Spleen (tissue), 11 donors: ENCODE data around the gene DOCK9. TPM values are rescaled to one million over a fixed set of nuclear protein-coding genes. Genes with fewer than 3 reads are reported as not detected.

Experiments
- DNase-seq: peaks from one replicate; pipeline ENCODE4 v3.0.0-alpha.2; 2020
- H3K27ac ChIP-seq, 8 donors: fragments of 200-600 bp; sonication (generic) in 7 of 8; 1 replicate in 4 of 8; 2 replicates in 4 of 8; pipeline versions ENCODE4 v1.5.0 to v1.8.0; 2016 to 2021; ENCODE audit warnings: inconsistent platforms in 4 of 8, mild to moderate bottlenecking in 4 of 8, moderate library complexity in 1 of 8
- H3K27me3 ChIP-seq, 7 donors: fragments of 200-600 bp; sonication (generic) in 6 of 7; replicated peaks in 1 of 7; 1 replicate in 4 of 7; 2 replicates in 3 of 7; pipeline versions ENCODE4 v1.5.0 to v1.8.0; 2016 to 2021; ENCODE audit warnings: inconsistent platforms in 3 of 7, mild to moderate bottlenecking in 1 of 7
- H3K36me3 ChIP-seq, 6 donors: fragments of 200-600 bp; sonication (generic) in 5 of 6; 1 replicate in 4 of 6; 2 replicates in 2 of 6; pipeline versions ENCODE4 v1.5.0 to v1.8.0; 2016 to 2021; ENCODE audit warnings: inconsistent platforms in 2 of 6
- H3K4me1 ChIP-seq, 6 donors: fragments of 200-600 bp; sonication (generic) in 5 of 6; 1 replicate in 3 of 6; 2 replicates in 3 of 6; pipeline versions ENCODE4 v1.5.0 to v1.8.0; 2016 to 2021; ENCODE audit warnings: inconsistent platforms in 3 of 6
- H3K4me3 ChIP-seq, 8 donors: fragments of 200-600 bp; sonication (generic) in 7 of 8; 1 replicate in 4 of 8; 2 replicates in 4 of 8; pipeline versions ENCODE4 v1.5.0 to v1.8.0; 2016 to 2021; ENCODE audit warnings: inconsistent platforms in 4 of 8, mild to moderate bottlenecking in 4 of 8, moderate library complexity in 2 of 8
- H3K9me3 ChIP-seq, 8 donors: fragments of 200-600 bp; sonication (generic) in 7 of 8; 1 replicate in 4 of 8; 2 replicates in 4 of 8; pipeline versions ENCODE4 v1.5.0 to v1.8.0; 2016 to 2021; ENCODE audit warnings: inconsistent platforms in 4 of 8
- CTCF ChIP-seq, 11 experiments: fragments of 200-600 bp in 7 of 11; fragments of 450-650 bp in 4 of 11; sonication (generic) in 4 of 11; IDR thresholded peaks in 8 of 11; conservative IDR thresholded peaks in 3 of 11; 1 replicate in 7 of 11; 2 replicates in 4 of 11; pipeline versions ENCODE4 v1.4.0 to v1.8.0; 2016 to 2021; ENCODE audit warnings: antibody characterized with exemption in 11 of 11, inconsistent platforms in 4 of 11, mild to moderate bottlenecking in 1 of 11
- POLR2A ChIP-seq, 3 donors: fragments of 450-650 bp; IDR thresholded peaks; one replicate each; pipeline ENCODE4 v1.5.1; 2017; ENCODE audit warnings: antibody characterized with exemption in 3 of 3, mild to moderate bottlenecking in 1 of 3
- POLR2AphosphoS5 ChIP-seq, 3 donors: sonication (generic); formaldehyde crosslinking; IDR thresholded peaks; one replicate each; pipeline ENCODE4 v1.5.1; 2017; ENCODE audit warnings: antibody characterized with exemption in 3 of 3
- WGBS, 5 donors: extraction: QIAGEN DNeasy Blood & Tissue Kit in 3 of 5; methylation state at CpG; one replicate each; pipeline versions ENCODE4 v1.1.5 to v1.1.7; 2013 to 2018; 5-methylcytosine and 5-hydroxymethylcytosine counted together
- intact Hi-C: fragments of 100-400 bp; cut with DNase I; formaldehyde crosslinking; loops from one replicate; pipeline ENCODE4 v1.15.0; 2023; ENCODE audit warnings: low total_unique reads
- polyA plus RNA-seq, 3 donors: library from polyadenylated mRNA; stranded (reverse); fragments of 200-250 nt; gene quantifications; one replicate each; pipeline ENCODE4 v1.2.1, GENCODE V29; 2013
- total RNA-seq, 7 donors: library from RNA; depleted of rRNA in 3 of 7; stranded (reverse); fragments of >200 nt in 3 of 7; fragmentation: NEBNext Ultra II Directional in 4 of 7; extraction: Animal tissue kit (Norgen Biotek cat#: 25700) in 4 of 7; gene quantifications; one replicate each; pipeline versions ENCODE4 v1.1.0 to v1.2.1, GENCODE V29; 2016 to 2021
- donor health status: healthy with polysubstance abuse.
- donor health status: DM: no; HTN: no; CAD: no; lungs with moderate emphysema.
- donor health status: DM: no; HTN: no; CAD: no.
- donor health status: Bipolar disorder and iron deficiency.
- donor health status: healthy.
- donor health status: DM: no; HTN: no; CAD: no.
- donor health status: DM: yes; HTN: yes; CAD: no.

The DOCK9 gene
- total and polyA plus RNA-seq, 10 donors, result 6.9 to 53.3 (median 47.6) TPM

- TF ChIP-seq POLR2A (IDR thresholded peaks at IDR 0.05) (no peak), CTCF (IDR thresholded peaks at IDR 0.05 in 8 of 11, conservative IDR thresholded peaks at IDR 0.05 in 3 of 11) (no peak), POLR2AphosphoS5 (IDR thresholded peaks at IDR 0.05) (no peak)
- intact Hi-C loops, result no loop called here
- DNase-seq, result no peak
- H3K9me3 ChIP-seq, result no peaks in the 10 kb centered on the region
- H3K27me3 ChIP-seq, result no peaks in the 10 kb centered on the region
- no peak overlapping the region for H3K27ac ChIP-seq
- no peak overlapping the region for H3K4me3 ChIP-seq
- H3K4me1 ChIP-seq, result no peaks in the 10 kb centered on the region
- 68 to 83% (median 76%) methylated on average over 5 of the region's 5 CpGs for WGBS, 5 donors
- peaks cover 0 to 86% (median 30%) of the 10 kb centered on the region in 6 donors for H3K36me3 ChIP-seq
These were observed 178.8 kb downstream of the DOCK9 start for GRCh38 chr13:98798849-98799645.

GRCh38 chr13:98797456-98797855, 180.4 kb downstream of the DOCK9 start:
- no peak for DNase-seq
- intact Hi-C loops, result no loop called here
- Histone ChIP-seq H3K4me1 (no peaks in the 10 kb centered on the region), H3K4me3 (no peak overlapping the region), H3K36me3 (peaks cover 0 to 85% (median 29%) of the 10 kb centered on the region in 6 donors), H3K27ac (no peak overlapping the region), H3K9me3 (no peaks in the 10 kb centered on the region), H3K27me3 (no peaks in the 10 kb centered on the region)
- TF ChIP-seq POLR2A (IDR thresholded peaks at IDR 0.05), result no peak
- TF ChIP-seq POLR2AphosphoS5 (IDR thresholded peaks at IDR 0.05), result no peak
- TF ChIP-seq CTCF (IDR thresholded peaks at IDR 0.05 in 8 of 11, conservative IDR thresholded peaks at IDR 0.05 in 3 of 11), result no peak
- 79 to 94% (median 88%) methylated on average over 6 of the region's 6 CpGs for WGBS, 5 donors

GRCh38 chr13:98796798-98797197, 181.1 kb downstream of the DOCK9 start:
- no peaks in the 10 kb centered on the region for H3K9me3 ChIP-seq
- TF ChIP-seq POLR2A (IDR thresholded peaks at IDR 0.05), result no peak
- TF ChIP-seq POLR2AphosphoS5 (IDR thresholded peaks at IDR 0.05), result no peak
- TF ChIP-seq CTCF (IDR thresholded peaks at IDR 0.05 in 8 of 11, conservative IDR thresholded peaks at IDR 0.05 in 3 of 11), result no peak
- WGBS, 5 donors, result 87 to 95% (median 93%) methylated on average over 10 of the region's 10 CpGs
- DNase-seq, result no peak
- no peaks in the 10 kb centered on the region for H3K4me1 ChIP-seq
- no peak overlapping the region for H3K27ac ChIP-seq
- no peaks in the 10 kb centered on the region for H3K27me3 ChIP-seq
- H3K4me3 ChIP-seq, result no peak overlapping the region
- peaks cover 0 to 87% (median 29%) of the 10 kb centered on the region in 6 donors for H3K36me3 ChIP-seq
- intact Hi-C loops, result no loop called here

- H3K4me1 ChIP-seq, result no peaks in the 10 kb centered on the region
- no peak overlapping the region for H3K27ac ChIP-seq
- H3K9me3 ChIP-seq, result no peaks in the 10 kb centered on the region
- no peak for DNase-seq
- no peaks in the 10 kb centered on the region for H3K27me3 ChIP-seq
- H3K4me3 ChIP-seq, result no peak overlapping the region
- peaks cover 0 to 87% (median 29%) of the 10 kb centered on the region in 6 donors for H3K36me3 ChIP-seq
- TF ChIP-seq POLR2AphosphoS5 (IDR thresholded peaks at IDR 0.05) (no peak), CTCF (IDR thresholded peaks at IDR 0.05 in 8 of 11, conservative IDR thresholded peaks at IDR 0.05 in 3 of 11) (no peak), POLR2A (IDR thresholded peaks at IDR 0.05) (no peak)
- 90 to 93% (median 92%) methylated on average over 5 of the region's 5 CpGs for WGBS, 5 donors
- intact Hi-C loops, result no loop called here
These were observed 181.7 kb downstream of the DOCK9 start for GRCh38 chr13:98796191-98796590.
